Measurements from ENCODE around the gene SMIM3.

DNA sequence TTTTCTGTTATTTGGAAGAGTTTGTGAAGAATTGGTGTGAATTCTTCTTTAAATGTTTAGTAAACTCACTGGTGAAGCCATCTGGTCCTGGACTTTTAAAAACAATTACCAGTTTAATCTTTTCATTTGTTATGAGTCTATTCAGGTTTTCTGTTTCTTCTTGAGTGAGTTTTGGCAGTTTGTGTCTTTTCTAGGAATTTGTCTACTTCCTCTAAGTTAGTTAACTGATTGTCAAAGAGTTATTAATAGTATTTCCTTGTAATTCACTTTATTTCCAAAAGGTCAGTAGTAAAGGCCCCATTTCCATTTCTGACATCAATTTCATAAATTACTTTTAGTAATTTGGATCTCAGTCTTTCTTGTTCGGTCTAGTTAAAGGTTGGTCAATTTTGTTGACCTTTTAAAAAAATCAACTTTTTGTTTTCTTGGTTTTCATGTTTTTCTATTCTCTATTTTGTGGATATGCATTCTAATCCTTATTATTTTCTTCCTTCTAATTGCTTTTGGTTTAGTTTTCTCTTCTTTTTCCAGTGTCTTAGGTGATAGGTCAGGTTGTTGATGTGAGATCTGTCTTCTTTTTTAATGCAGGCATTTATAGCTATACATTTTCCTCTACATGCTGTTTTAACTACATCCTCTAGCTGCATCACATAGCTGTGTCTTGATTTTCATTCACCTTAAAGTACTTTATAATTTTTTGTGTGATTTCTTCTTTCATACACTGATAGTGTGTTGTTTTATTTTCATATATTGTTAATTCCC lies 7.3 kb upstream of the SMIM3 start:
- TF ChIP-seq POLR2AphosphoS2 (conservative IDR thresholded peaks at IDR 0.05; ENCODE audit: low read length) (no peak), RARB (CRISPR knock-in tag; IDR thresholded peaks at IDR 0.05) (no peak), POLR2A (IDR thresholded peaks at IDR 0.05; ENCODE audit: low read length) (no peak), SMC3 (IDR thresholded peaks at IDR 0.05) (no peak), RCOR1 (IDR thresholded peaks at IDR 0.05; ENCODE audit: low read depth, low read length) (no peak), EP300 (IDR thresholded peaks at IDR 0.05) (no peak), SREBF2 (IDR thresholded peaks at IDR 0.05) (no peak), NPAS2 (CRISPR knock-in tag; IDR thresholded peaks at IDR 0.05; ENCODE audit: borderline replicate concordance) (no peak), GATA3 (IDR thresholded peaks at IDR 0.05; ENCODE audit: borderline replicate concordance) (no peak), RFX5 (IDR thresholded peaks at IDR 0.05) (no peak)
- TF ChIP-seq, protein P1, sequence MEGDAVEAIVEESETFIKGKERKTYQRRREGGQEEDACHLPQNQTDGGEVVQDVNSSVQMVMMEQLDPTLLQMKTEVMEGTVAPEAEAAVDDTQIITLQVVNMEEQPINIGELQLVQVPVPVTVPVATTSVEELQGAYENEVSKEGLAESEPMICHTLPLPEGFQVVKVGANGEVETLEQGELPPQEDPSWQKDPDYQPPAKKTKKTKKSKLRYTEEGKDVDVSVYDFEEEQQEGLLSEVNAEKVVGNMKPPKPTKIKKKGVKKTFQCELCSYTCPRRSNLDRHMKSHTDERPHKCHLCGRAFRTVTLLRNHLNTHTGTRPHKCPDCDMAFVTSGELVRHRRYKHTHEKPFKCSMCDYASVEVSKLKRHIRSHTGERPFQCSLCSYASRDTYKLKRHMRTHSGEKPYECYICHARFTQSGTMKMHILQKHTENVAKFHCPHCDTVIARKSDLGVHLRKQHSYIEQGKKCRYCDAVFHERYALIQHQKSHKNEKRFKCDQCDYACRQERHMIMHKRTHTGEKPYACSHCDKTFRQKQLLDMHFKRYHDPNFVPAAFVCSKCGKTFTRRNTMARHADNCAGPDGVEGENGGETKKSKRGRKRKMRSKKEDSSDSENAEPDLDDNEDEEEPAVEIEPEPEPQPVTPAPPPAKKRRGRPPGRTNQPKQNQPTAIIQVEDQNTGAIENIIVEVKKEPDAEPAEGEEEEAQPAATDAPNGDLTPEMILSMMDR (IDR thresholded peaks at IDR 0.05): no peak

All from A549 (cell line).